Stimulated activated CD4-positive, alpha-beta T cell treated with anti-CD3 and anti-CD28 coated beads, Interleukin-15, amount 100 ng/mL, for 24 hours (primary cell): Measurements from ENCODE around the gene DYDC2.
A peak's percentile ranks its signal among the peaks of the same experiment; 100 is the strongest.

Experiments used
- DNase-seq: peaks from one replicate; pipeline ENCODE4 v3.0.0-alpha.2; 2020

The DYDC2 gene

DNA sequence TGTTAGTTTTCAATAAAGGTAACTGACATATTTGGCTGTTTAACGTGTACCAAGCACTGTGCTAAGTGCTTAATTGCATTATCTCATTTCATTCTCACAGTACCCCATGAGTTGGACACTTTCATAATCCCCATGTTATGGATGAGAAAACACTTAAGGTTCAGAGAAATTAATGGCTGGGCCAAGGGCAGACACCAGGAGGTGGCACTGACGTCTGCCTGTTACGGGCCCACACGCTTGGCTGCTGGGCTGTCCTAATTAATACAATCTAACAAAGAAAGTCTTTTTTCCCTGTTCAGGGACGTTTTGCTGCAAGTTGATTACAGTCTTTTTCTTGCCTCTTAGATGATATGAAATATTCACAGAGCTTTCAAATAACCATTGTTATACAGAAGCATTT is 16.1 kb downstream of the DYDC2 start:
- DNase-seq: no peak

DNA sequence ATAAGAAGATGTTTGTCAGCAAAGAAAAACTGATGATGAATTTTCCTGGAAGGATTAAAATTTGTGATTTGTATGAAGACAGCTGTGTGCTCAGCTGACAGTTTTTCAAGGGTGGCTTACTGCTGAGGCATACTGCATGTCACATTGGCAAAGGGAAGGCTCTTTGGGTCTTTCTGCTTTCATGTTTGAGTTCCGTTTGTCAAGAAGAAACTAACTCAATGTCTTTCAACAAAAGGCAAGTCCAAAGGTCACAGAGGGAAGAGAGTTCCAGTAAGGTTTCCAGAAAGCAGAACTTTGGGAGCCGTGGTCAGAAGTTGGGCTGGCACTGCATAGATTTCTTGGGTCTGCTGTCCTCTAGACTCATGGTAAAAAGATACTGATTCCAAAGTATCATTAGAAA is 16.9 kb downstream of the DYDC2 start:
- DNase-seq: no peak

DNA sequence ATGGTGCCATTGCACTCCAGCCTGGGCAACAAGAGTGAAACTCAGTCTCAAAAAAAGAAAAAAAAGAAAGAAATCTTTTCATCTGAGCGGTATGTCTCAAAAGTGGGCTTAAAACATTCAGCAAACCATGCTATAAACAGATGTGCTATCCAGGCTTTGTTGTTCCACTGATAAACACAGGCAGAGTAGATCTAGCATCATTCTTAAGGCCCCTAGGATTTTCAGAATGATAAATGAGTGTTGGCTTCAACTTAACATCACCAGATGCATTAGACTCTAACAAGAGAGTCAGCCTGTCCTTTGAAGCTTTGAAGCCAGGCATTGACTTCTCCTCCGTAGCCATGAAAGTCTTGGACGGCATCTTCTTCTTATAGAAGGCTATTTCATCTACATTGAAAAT is 23.1 kb downstream of the DYDC2 start:
- no peak for DNase-seq

GRCh38 chr10:80380185-80380584 is 23.6 kb downstream of the DYDC2 start:
- DNase-seq: no peak

DNA sequence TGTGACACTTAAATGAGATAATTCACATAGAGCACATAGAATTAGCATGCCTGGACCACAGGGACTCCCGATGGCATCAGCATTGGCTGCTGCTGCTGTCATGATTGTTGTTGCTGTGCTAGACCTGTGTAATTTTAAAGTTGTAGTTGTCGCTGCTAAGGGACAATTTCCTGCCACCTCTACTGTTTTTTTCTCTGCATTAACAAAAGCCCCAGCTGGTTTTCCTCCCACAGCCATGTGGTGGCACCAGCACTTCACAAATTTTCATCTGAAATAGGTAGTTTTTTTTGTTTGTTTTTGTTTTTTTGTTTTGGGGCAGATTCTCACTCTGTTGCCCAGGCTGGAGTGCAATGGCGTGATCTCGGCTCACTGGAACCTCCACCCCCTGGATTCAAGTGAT is 26.4 kb downstream of the DYDC2 start:
- peak; percentile 46 for DNase-seq

- no peak for DNase-seq
Measured at GRCh38 chr10:80390740-80391139, 34.2 kb downstream of the DYDC2 start.

GRCh38 chr10:80392250-80392649 is 35.7 kb downstream of the DYDC2 start:
- DNase-seq: no peak

- no peak for DNase-seq
Measured at GRCh38 chr10:80394358-80394916, 37.9 kb downstream of the DYDC2 start.

- no peak for DNase-seq
Measured at GRCh38 chr10:80397014-80397413, 40.4 kb downstream of the DYDC2 start.

DNA sequence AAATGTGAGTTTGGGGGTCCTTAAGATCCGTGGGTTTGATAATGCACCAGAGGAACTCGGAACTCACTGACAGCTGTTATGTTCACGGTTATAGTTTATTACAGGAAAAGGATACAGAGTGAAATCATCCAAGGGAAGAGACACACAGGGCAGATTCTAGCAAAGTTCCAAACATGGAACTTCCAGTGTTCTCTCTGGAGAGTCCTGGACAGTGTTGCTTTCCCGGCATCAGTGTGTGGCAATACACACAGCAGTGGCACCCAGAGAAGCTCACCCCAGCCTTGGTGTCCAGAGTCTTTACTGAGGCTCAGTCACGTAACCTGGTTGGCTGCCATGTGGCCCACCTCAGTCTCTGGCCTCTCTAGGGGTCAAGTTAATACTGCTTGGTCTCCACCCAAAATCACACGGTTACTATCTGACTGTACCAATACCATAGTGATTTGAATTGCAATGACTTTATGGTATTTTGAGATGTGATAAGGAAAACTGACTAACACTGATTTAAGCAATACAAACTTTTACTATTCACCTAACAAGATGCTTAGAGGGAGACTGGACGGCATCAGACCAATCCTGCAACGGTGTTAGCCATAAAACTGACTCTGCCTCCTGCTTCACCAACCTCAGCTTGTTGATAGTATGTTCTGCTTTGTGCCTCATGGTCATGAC is 43.7 kb downstream of the DYDC2 start:
- DNase-seq: no peak

DNA sequence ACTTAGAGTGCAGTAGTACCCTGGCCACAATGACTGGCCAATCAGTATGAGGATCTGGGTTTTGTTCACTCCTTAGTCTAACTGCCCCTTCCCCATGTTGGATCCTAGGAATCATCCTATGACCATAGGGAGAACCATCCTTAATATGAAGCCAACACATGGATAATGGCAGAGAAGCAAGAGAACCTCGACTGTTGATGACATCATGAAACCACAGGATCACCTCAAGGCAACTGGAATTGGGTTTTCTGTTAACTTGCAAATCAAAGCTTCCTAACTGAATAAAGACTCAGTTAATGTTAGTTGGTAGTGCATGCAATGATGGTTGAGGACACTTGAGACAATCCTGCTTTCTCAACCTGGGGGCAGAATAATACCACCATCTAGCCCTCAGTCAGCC is 48.5 kb downstream of the DYDC2 start:
- DNase-seq: no peak

DNA sequence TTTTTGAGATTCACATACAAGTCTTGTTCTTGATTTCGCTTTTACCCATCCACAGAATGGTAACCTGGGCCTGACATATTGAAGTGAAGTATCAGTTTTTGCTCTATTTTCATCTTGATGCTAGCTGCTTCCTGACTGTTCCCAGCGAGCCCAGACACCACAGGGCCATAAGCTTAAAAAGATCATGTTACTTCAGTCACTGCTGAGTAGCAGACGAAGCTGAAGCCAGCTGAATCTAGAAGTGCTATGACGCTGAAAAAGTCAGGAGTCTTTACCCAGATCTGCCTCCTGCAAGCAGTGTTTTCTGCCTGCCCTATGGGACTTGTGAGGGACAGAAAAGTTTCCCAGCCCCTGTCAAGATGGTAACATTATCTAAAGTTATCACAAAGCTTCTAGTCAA is 49.0 kb downstream of the DYDC2 start:
- no peak for DNase-seq

GRCh38 chr10:80406204-80406603 is 49.6 kb downstream of the DYDC2 start:
- no peak for DNase-seq

- DNase-seq: peak; percentile 78
Measured at GRCh38 chr10:80407812-80408241, 51.2 kb downstream of the DYDC2 start.

- peak; percentile 91 for DNase-seq
Measured at GRCh38 chr10:80408242-80409101, 51.9 kb downstream of the DYDC2 start, which contains the start of gene PRXL2A. Gene PRXL2A, plus strand, starts transcription at chr10:80408551. Its CDS starts 11,917 bp downstream, at chr10:80420468.

DNA sequence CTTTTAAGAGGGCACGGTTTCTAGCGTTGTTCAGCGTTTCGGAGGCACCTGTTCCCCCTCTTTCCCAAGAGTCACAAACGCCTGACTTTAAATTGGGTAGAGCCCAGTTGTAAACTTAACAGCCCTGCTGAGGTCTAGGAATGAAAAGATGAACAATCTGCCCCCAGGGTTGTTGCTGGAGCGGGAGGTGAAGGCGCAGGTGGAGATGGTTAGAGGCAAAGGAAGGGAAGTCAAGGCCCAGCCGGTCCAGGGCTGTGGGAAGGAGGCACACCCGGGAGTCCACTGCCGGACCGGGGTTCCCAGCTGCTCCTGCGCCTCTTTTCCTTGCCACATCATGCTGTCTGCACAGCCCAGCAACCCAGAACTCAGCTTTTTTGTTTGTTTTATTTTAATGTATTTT is 52.5 kb downstream of the DYDC2 start:
- DNase-seq: no peak

- no peak for DNase-seq
Measured at GRCh38 chr10:80410122-80410521, 53.5 kb downstream of the DYDC2 start.

DNA sequence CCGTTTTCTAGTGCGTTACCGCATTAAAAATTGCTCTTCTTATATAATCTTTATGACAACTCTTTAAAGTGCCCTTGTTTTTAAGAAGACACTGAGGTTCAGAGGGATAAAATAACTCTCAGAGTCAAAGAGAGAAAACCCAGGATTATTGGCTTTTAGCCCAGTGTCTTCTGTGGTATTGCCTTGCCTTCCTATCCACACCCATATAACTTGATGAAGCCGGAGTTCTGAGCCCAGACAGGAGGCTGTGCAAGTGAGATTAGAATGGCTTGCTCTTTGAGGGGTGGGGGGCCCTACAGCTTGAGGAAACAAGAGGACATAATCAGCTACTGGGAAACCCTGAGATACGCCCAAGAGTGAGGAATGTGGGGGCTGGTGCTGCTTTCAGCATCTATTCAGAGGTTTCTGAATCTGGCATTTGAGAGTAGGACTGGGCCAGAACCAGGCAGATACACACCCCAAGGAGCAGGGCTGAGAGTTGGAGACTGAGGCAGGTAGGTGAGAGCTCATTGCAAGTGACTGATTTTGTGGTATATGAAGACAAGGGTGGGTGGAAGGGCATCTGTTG is 54.1 kb downstream of the DYDC2 start:
- DNase-seq: no peak

GRCh38 chr10:80411267-80411668 is 54.7 kb downstream of the DYDC2 start:
- no peak for DNase-seq

GRCh38 chr10:80411681-80412220 is 55.2 kb downstream of the DYDC2 start:
- DNase-seq: no peak

- DNase-seq: no peak
Measured at GRCh38 chr10:80412486-80412885, 55.9 kb downstream of the DYDC2 start.

DNA sequence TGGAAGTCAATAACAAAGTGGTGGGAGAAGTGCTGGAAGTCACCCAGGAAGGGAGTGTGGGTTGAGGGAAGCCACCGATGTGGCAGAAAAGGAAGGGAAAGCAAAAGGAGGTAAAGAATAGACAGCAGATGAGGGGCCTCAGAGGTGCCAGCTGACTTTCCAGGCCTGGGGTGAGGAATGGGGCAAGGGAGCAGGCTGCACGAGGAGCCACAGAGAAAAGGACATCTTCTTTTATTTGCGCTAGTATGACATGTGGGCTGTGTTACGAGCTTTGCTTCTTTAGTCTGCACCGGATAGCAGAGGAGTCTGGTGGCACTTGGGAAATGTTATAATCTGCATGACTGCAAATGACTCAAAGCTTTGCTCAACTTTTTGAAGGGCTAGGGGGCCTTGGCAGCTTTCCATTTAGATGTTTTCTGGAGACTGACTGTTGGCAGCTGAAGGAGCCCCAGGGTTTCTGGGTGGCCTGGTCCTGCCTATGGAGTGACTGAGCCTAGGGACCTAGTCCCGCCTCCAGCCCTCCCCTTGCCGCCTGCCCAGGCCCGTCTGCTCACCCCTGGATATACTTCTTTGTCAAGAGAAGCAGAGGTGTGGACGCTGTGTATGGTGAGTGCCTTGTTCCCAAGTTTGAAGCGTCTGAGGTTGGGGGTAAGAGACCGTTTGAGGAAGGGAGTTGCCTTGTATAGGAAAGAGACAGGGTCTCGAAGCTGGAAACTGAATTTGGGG is 56.9 kb downstream of the DYDC2 start:
- no peak for DNase-seq
